Measurements from ENCODE around the gene STK32C.
A peak's percentile ranks its signal among the peaks of the same experiment; 100 is the strongest.
"Not testable (repeated sequence)": the region's sequence is repeated elsewhere in the genome, so short reads cannot be mapped to it uniquely, and the experiment has no call there.

Gene STK32C

GRCh38 chr10:132162021-132162531 is 145.7 kb downstream of the STK32C start:
- in situ Hi-C loops (cut with MboI; ENCODE audit: low sequenced_read_pairs, unreplicated experiment) = no loop called here
- no peak for DNase-seq (ENCODE audit: low spot score)
- no peak for TF ChIP-seq CTCF (IDR thresholded peaks at IDR 0.05; ENCODE audit: borderline replicate concordance, control extremely low read depth, extremely low read depth, insufficient read depth, missing control alignments)

DNA sequence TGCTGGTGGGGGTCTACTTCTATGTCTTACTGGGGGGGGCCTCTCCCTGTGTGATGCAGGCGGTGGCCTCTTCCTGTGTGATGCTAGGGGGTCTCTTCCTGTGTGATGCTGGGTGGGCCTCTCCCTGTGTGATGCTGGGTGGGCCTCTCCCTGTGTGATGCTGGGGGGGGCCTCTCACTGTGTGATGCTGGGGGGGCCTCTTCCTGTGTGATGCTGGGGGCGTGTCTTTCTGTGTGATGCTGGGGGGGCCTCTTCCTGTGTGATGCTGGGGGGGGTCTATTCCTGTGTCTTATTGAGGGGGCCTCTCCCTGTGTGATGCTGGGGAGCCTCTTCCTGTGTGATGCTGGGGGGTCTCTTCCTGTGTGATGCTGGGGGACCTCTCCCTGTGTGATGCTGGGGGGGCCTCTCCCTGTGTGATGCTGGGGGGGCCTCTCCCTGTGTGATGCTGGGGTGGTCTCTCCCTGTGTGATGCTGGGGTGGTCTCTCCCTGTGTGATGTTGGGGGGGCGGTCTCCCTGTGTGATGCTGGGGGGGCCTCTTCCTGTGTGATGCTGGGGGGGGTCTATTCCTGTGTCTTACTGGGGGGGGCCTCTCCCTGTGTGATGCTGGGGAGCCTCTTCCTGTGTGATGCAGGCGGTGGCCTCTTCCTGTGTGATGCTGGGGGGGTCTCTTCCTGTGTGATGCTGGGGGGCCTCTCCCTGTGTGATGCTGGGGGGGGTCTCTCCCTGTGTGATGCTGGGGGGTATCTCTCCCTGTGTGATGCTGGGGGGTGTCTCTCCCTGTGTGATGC is 146.7 kb downstream of the STK32C start:
- in situ Hi-C loops (cut with MboI; ENCODE audit: low sequenced_read_pairs, unreplicated experiment); DNase-seq (ENCODE audit: low spot score): not testable (repeated sequence)

GRCh38 chr10:132160231-132160630 is 147.5 kb downstream of the STK32C start:
- DNase-seq (ENCODE audit: low spot score); in situ Hi-C loops (cut with MboI; ENCODE audit: low sequenced_read_pairs, unreplicated experiment): not testable (repeated sequence)

- in situ Hi-C loops (cut with MboI; ENCODE audit: low sequenced_read_pairs, unreplicated experiment); DNase-seq (ENCODE audit: low spot score): not testable (repeated sequence)
Observed at GRCh38 chr10:132159302-132160230, 148.2 kb downstream of the STK32C start.

- TF ChIP-seq CTCF (IDR thresholded peaks at IDR 0.05; ENCODE audit: borderline replicate concordance, control extremely low read depth, extremely low read depth, insufficient read depth, missing control alignments) = no peak
- in situ Hi-C loops (cut with MboI; ENCODE audit: low sequenced_read_pairs, unreplicated experiment) = no loop called here
- DNase-seq (ENCODE audit: low spot score) = no peak
Observed at GRCh38 chr10:132158823-132159222, 148.9 kb downstream of the STK32C start.

- no peak for TF ChIP-seq CTCF (IDR thresholded peaks at IDR 0.05; ENCODE audit: borderline replicate concordance, control extremely low read depth, extremely low read depth, insufficient read depth, missing control alignments)
- DNase-seq (ENCODE audit: low spot score) = peak; percentile 64
- in situ Hi-C loops (cut with MboI; ENCODE audit: low sequenced_read_pairs, unreplicated experiment) = no loop called here
Observed at GRCh38 chr10:132158122-132158741, 149.5 kb downstream of the STK32C start.

Measured in GM13976 (cell line).